ENCODE results near the gene MCRIP1. TPM values are rescaled to one million over a fixed set of nuclear protein-coding genes. Genes with fewer than 3 reads are reported as not detected.

The MCRIP1 gene
- total and polyA plus RNA-seq, 7 donors, result 37.0 to 129 (median 116) TPM

DNA sequence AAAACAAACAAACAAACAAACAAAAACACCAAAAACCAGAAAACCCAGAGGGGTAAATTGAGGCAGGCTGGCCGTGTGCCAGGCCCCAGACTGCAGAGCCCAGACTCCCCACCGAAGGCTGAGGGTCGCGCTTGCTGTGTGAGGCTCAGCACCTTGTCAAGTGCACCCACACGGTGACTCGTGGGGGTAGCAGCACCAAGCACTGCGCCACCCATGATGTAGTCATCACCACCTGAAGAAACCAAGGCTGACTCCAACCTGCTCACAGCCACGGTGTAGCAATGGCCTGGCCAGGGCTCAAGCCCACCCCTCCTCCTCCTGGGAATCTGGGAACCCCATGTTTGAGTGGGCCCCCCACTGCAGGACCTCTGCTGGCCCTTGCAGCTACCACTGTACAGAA, 11.9 kb downstream of the MCRIP1 start:
- H3K4me1 ChIP-seq, result peaks cover 0 to 18% (median 18%) of the 10 kb centered on the region in 4 donors
- DNase-seq, result no peak
- peaks cover 0 to 23% (median 15%) of the 10 kb centered on the region in 4 donors for H3K36me3 ChIP-seq
- peaks cover 0 to 25% (median 9%) of the 10 kb centered on the region in 3 donors for H3K27me3 ChIP-seq
- 82 to 89% methylated on average over 8 of the region's 8 CpGs for WGBS, 2 donors
- TF ChIP-seq EP300 (IDR thresholded peaks at IDR 0.05) (no peak), POLR2AphosphoS5 (IDR thresholded peaks at IDR 0.05) (no peak), POLR2A (IDR thresholded peaks at IDR 0.05) (no peak)
- TF ChIP-seq, protein P1, sequence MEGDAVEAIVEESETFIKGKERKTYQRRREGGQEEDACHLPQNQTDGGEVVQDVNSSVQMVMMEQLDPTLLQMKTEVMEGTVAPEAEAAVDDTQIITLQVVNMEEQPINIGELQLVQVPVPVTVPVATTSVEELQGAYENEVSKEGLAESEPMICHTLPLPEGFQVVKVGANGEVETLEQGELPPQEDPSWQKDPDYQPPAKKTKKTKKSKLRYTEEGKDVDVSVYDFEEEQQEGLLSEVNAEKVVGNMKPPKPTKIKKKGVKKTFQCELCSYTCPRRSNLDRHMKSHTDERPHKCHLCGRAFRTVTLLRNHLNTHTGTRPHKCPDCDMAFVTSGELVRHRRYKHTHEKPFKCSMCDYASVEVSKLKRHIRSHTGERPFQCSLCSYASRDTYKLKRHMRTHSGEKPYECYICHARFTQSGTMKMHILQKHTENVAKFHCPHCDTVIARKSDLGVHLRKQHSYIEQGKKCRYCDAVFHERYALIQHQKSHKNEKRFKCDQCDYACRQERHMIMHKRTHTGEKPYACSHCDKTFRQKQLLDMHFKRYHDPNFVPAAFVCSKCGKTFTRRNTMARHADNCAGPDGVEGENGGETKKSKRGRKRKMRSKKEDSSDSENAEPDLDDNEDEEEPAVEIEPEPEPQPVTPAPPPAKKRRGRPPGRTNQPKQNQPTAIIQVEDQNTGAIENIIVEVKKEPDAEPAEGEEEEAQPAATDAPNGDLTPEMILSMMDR (IDR thresholded peaks at IDR 0.05), result no peak
- H3K9me3 ChIP-seq, result no peaks in the 10 kb centered on the region
- no peak overlapping the region for H3K4me3 ChIP-seq
- intact Hi-C loops (cut with DNase I), result loop anchor here (5.0 kb wide), 1 partner anchor 41 kb away; the partner anchor contains the start of gene P4HB
- peak overlapping the region; percentile 83 to 88 (median 86) for H3K27ac ChIP-seq

GRCh38 chr17:81819708-81820107, 13.4 kb downstream of the MCRIP1 start:
- H3K4me3 ChIP-seq, result no peak overlapping the region
- no peaks in the 10 kb centered on the region for H3K9me3 ChIP-seq
- H3K4me1 ChIP-seq, result peaks cover 0 to 18% (median 18%) of the 10 kb centered on the region in 4 donors
- no peak overlapping the region for H3K27ac ChIP-seq
- WGBS, 2 donors, result 45 to 64% methylated on average over 13 of the region's 13 CpGs
- no peak for DNase-seq
- peaks cover 0 to 35% (median 9%) of the 10 kb centered on the region in 3 donors for H3K27me3 ChIP-seq
- H3K36me3 ChIP-seq, result peaks cover 0 to 22% (median 14%) of the 10 kb centered on the region in 4 donors
- intact Hi-C loops (cut with DNase I), result loop anchor here (5.0 kb wide), 1 partner anchor 43 kb away; the partner anchor contains the start of gene P4HB
- TF ChIP-seq, protein P1 (IDR thresholded peaks at IDR 0.05), result no peak
- TF ChIP-seq EP300 (IDR thresholded peaks at IDR 0.05) (no peak), POLR2A (IDR thresholded peaks at IDR 0.05) (no peak), POLR2AphosphoS5 (IDR thresholded peaks at IDR 0.05) (no peak)

DNA sequence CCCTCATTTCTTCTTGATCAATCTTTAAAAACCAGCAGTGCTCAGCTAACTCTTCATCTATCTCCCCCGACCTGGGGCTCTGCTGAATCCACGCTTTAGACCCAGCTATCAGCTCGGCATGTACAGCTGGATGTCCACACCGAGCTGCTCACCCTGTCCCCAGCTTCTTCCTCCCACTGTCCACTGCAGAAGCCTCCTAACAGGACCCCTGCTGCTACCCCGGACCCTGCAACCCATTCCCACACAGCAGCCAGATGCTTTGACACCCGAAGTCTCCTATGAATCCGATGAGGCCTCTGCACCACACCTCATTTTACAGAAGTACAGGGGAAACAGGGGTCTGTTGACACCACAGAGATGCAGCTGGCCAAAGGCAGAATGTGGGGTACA, 15.3 kb downstream of the MCRIP1 start:
- Histone ChIP-seq H3K9me3 (no peaks in the 10 kb centered on the region), H3K27me3 (peaks cover 0 to 41% (median 9%) of the 10 kb centered on the region in 3 donors), H3K4me1 (peaks cover 0 to 18% (median 16%) of the 10 kb centered on the region in 4 donors), H3K36me3 (peaks cover 0 to 3% (median 1%) of the 10 kb centered on the region in 4 donors), H3K4me3 (no peak overlapping the region), H3K27ac (no peak overlapping the region)
- TF ChIP-seq, protein P1 (IDR thresholded peaks at IDR 0.05), result no peak
- TF ChIP-seq POLR2AphosphoS5 (IDR thresholded peaks at IDR 0.05), result no peak
- no peak for TF ChIP-seq POLR2A (IDR thresholded peaks at IDR 0.05)
- no peak for TF ChIP-seq EP300 (IDR thresholded peaks at IDR 0.05)
- DNase-seq, result no peak
- intact Hi-C loops (cut with DNase I), result no loop called here
- 67 to 76% methylated on average over 7 of the region's 7 CpGs for WGBS, 2 donors

DNA sequence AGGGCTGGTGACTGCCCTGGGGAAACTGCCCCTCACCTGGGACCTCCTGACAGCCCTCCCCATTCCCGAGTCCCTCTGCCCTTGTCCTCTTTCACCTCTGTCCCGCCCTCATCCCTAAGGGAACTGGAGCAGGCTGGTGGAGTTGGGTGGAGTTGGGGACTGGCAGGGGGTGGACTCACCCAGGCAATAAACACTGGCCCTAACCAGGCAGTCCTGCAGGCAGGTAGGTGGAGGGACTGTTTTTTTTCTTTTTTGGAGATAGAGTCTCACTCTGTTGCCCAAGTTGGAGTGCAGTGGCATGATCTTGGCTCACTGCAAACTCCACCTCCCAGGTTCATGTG, 17.5 kb downstream of the MCRIP1 start:
- intact Hi-C loops (cut with DNase I), result no loop called here
- WGBS, 2 donors, result 11 to 59% methylated on average over 2 of the region's 2 CpGs
- Histone ChIP-seq H3K9me3 (no peaks in the 10 kb centered on the region), H3K27ac (no peak overlapping the region), H3K27me3 (peaks cover 2 to 63% (median 25%) of the 10 kb centered on the region in 3 donors), H3K4me3 (no peak overlapping the region), H3K4me1 (no peaks in the 10 kb centered on the region), H3K36me3 (no peaks in the 10 kb centered on the region)
- TF ChIP-seq POLR2AphosphoS5 (IDR thresholded peaks at IDR 0.05) (no peak), POLR2A (IDR thresholded peaks at IDR 0.05) (no peak), EP300 (IDR thresholded peaks at IDR 0.05) (no peak)
- TF ChIP-seq, protein P1 (IDR thresholded peaks at IDR 0.05), result no peak
- no peak for DNase-seq
